HepG2 (cell line): ENCODE measurements around the gene CAB39. TPM values are rescaled to one million over a fixed set of nuclear protein-coding genes. Genes with fewer than 3 reads are reported as not detected.
A peak's percentile ranks its signal among the peaks of the same experiment; 100 is the strongest.

ENCODE experiments used
- ATF1 ChIP-seq: IDR thresholded peaks from 2 replicates; pipeline ENCODE4 v1.6.1; 2016; ENCODE audit warnings: mild to moderate bottlenecking, control low read depth
- CBX1 ChIP-seq: IDR thresholded peaks from one replicate; pipeline ENCODE4 v1.6.1; 2016; ENCODE audit warnings: antibody characterized with exemption, low read depth
- CC2D1A ChIP-seq: sonication (generic); formaldehyde crosslinking; IDR thresholded peaks from 2 replicates; pipeline ENCODE4 v1.8.1; 2023; ENCODE audit warnings: mild to moderate bottlenecking, missing genetic modification reagents
- CCAR2 ChIP-seq: fragments of 200-400 bp; formaldehyde crosslinking; optimal IDR thresholded peaks from 2 replicates; pipeline ENCODE3; 2018; ENCODE audit warnings: low read depth, mild to moderate bottlenecking, low read length, moderate library complexity
- CHD2 ChIP-seq: IDR thresholded peaks from 2 replicates; pipeline ENCODE4 v1.6.1; 2011; ENCODE audit warnings: low read depth, low read length, improper control_type of control experiment
- ERF ChIP-seq: IDR thresholded peaks from 2 replicates; pipeline ENCODE4 v1.6.1; 2018; ENCODE audit warnings: missing biosample characterization, missing genetic modification reagents
- GPBP1L1 ChIP-seq: sonication (generic); formaldehyde crosslinking; IDR thresholded peaks from 2 replicates; pipeline ENCODE4 v1.5.0; 2020; ENCODE audit warnings: mild to moderate bottlenecking, missing genetic modification reagents
- HNF4A ChIP-seq: sonication (generic); formaldehyde crosslinking; IDR thresholded peaks from 2 replicates; pipeline ENCODE4 v1.4.0; 2020; ENCODE audit warnings: missing genetic modification reagents
- MEF2D ChIP-seq: sonication (generic); formaldehyde crosslinking; IDR thresholded peaks from 2 replicates; pipeline ENCODE4 v1.5.1; 2020; ENCODE audit warnings: mild to moderate bottlenecking, missing genetic modification reagents
- MTA3 ChIP-seq: sonication (generic); formaldehyde crosslinking; IDR thresholded peaks from 2 replicates; pipeline ENCODE4 v1.4.0; 2020; ENCODE audit warnings: missing genetic modification reagents
- NCOA1 ChIP-seq: sonication (generic); formaldehyde crosslinking; IDR thresholded peaks from 2 replicates; pipeline ENCODE4 v1.9.0; 2021; ENCODE audit warnings: missing genetic modification reagents
- NFE2L1 ChIP-seq: sonication (generic); formaldehyde crosslinking; IDR thresholded peaks from 2 replicates; pipeline ENCODE4 v1.4.0; 2020; ENCODE audit warnings: missing genetic modification reagents, mild to moderate bottlenecking, borderline replicate concordance
- PAF1 ChIP-seq: IDR thresholded peaks from 2 replicates; pipeline ENCODE4 v1.6.1; 2016; ENCODE audit warnings: missing genetic modification reagents, missing compliant biosample characterization
- SSRP1 ChIP-seq: IDR thresholded peaks from 2 replicates; pipeline ENCODE4 v1.6.1; 2016; ENCODE audit warnings: control low read depth
- SYNCRIP ChIP-seq: fragments of 200-400 bp; formaldehyde crosslinking; IDR thresholded peaks from 2 replicates; pipeline ENCODE4 v1.6.1; 2018; ENCODE audit warnings: mild to moderate bottlenecking, low read depth, low read length; ENCODE audit not compliant: insufficient read depth
- THAP9 ChIP-seq: sonication (generic); formaldehyde crosslinking; IDR thresholded peaks from 2 replicates; pipeline ENCODE4; 2020; ENCODE audit warnings: missing genetic modification reagents, mild to moderate bottlenecking, borderline replicate concordance
- ZFP36 ChIP-seq: fragments of 150-350 bp; IDR thresholded peaks from 2 replicates; pipeline ENCODE4 v1.6.1; 2018; ENCODE audit warnings: borderline replicate concordance, low read length, low read depth; ENCODE audit not compliant: partially characterized antibody
- ZFP36L2 ChIP-seq: sonication (generic); formaldehyde crosslinking; IDR thresholded peaks from 2 replicates; pipeline ENCODE4 v1.4.0; 2020; ENCODE audit warnings: missing genetic modification reagents
- ZGPAT ChIP-seq: IDR thresholded peaks from 2 replicates; pipeline ENCODE4 v1.6.1; 2016; ENCODE audit warnings: mild to moderate bottlenecking
- ZKSCAN5 ChIP-seq: sonication (generic); formaldehyde crosslinking; IDR thresholded peaks from 2 replicates; pipeline ENCODE4 v1.5.1; 2020; ENCODE audit warnings: mild to moderate bottlenecking, missing genetic modification reagents
- ZNF138 ChIP-seq: sonication (generic); formaldehyde crosslinking; IDR thresholded peaks from 2 replicates; pipeline ENCODE4 v1.5.0; 2020; ENCODE audit warnings: mild to moderate bottlenecking, low read depth, missing genetic modification reagents
- ZNF337 ChIP-seq: sonication (generic); formaldehyde crosslinking; IDR thresholded peaks from 2 replicates; pipeline ENCODE4 v1.5.1; 2020; ENCODE audit warnings: missing genetic modification reagents, low read depth, mild to moderate bottlenecking, borderline replicate concordance
- ZNF367 ChIP-seq: sonication (generic); formaldehyde crosslinking; IDR thresholded peaks from 2 replicates; pipeline ENCODE4 v1.4.0; 2020; ENCODE audit warnings: missing genetic modification reagents, borderline replicate concordance
- ZNF572 ChIP-seq: sonication (generic); formaldehyde crosslinking; IDR thresholded peaks from 2 replicates; pipeline ENCODE4 v1.5.1; 2020; ENCODE audit warnings: mild to moderate bottlenecking, missing genetic modification reagents
- ZNF670 ChIP-seq: sonication (generic); formaldehyde crosslinking; IDR thresholded peaks from 2 replicates; pipeline ENCODE4 v1.8.0; 2022; ENCODE audit warnings: mild to moderate bottlenecking, missing genetic modification reagents, borderline replicate concordance
- ZNF761 ChIP-seq: sonication (generic); formaldehyde crosslinking; conservative IDR thresholded peaks from 2 replicates; pipeline ENCODE4 v1.4.0; 2020; ENCODE audit warnings: mild to moderate bottlenecking, missing genetic modification reagents
- polyA plus RNA-seq, 8 experiments: library from polyadenylated mRNA; depleted of rRNA in 3 of 8; stranded (reverse) in 7 of 8; unstranded in 1 of 8; fragments of >200 nt; fragmentation: Illumina TruSeq in 4 of 8; extraction: Trizol in 4 of 8; gene quantifications; 2 replicates each; pipeline versions ENCODE4 v1.2.1 to v1.2.3, GENCODE V29; 2011 to 2016; ENCODE audit warnings: low read depth in 4 of 8, missing spikeins in 1 of 8, mixed read lengths in 1 of 8; ENCODE audit not compliant: insufficient read depth in 1 of 8
- total RNA-seq, 5 experiments: library from RNA; depleted of rRNA; stranded (reverse); fragments of >200 nt; fragmentation: Illumina TruSeq; extraction: Trizol; gene quantifications; 2 replicates each; pipeline ENCODE4 v1.2.3, GENCODE V29; 2016; ENCODE audit warnings: low read depth in 1 of 5

Gene CAB39
- total and polyA plus RNA-seq, 2 of the 13 experiments (the other 11 are each of a cell fraction or from before 2014, with no cell fraction given) = 19.3 to 45.3 TPM

- TF ChIP-seq ZFP36 (no peak), ZNF138 (CRISPR knock-in tag) (no peak), ZGPAT (CRISPR knock-in tag) (peak; percentile 12; the same call in 1 of the 2 replicates), PAF1 (no peak), MTA3 (CRISPR knock-in tag) (no peak), NCOA1 (CRISPR knock-in tag) (0 out of 2 replicates have a peak, but pooled peaks have one; percentile 11), SSRP1 (no peak), CC2D1A (CRISPR knock-in tag) (no peak), CBX1 (no peak), ATF1 (CRISPR knock-in tag) (no peak), HNF4A (no peak), GPBP1L1 (CRISPR knock-in tag) (no peak), ZNF367 (CRISPR knock-in tag) (no peak), ERF (CRISPR knock-in tag) (no peak), ZFP36L2 (CRISPR knock-in tag) (no peak), MEF2D (CRISPR knock-in tag) (no peak), ZNF572 (CRISPR knock-in tag) (peak; percentile 32; the same call in 1 of the 2 replicates), ZNF337 (CRISPR knock-in tag) (no peak), ZKSCAN5 (CRISPR knock-in tag) (no peak; the same call in 1 of the 2 replicates), CCAR2 (no peak), NFE2L1 (CRISPR knock-in tag) (no peak), THAP9 (CRISPR knock-in tag) (no peak), ZNF670 (CRISPR knock-in tag) (no peak), ZNF761 (CRISPR knock-in tag) (no peak; the same call in 1 of the 2 replicates), SYNCRIP (no peak), CHD2 (no peak)
Measured at GRCh38 chr2:230713331-230714135, 891 bp downstream of the CAB39 start (continued).
